ENCODE data around the gene PRR7.

- TF ChIP-seq CTCF (IDR thresholded peaks at IDR 0.05; ENCODE audit: low read depth, low read length, poor library complexity, severe bottlenecking) (no peak), EZH2phosphoT487 (IDR thresholded peaks at IDR 0.05; ENCODE audit: borderline replicate concordance, low read length) (no peak)
Measured at GRCh38 chr5:177425801-177426565, 20.6 kb upstream of the PRR7 start.

Measured in DOHH2 (cell line).